GM12865 (cell line): ENCODE data around the gene EXOC6.

Experiments
- DNase-seq: peaks from one replicate; pipeline ENCODE4 v3.0.0; 2010; ENCODE audit warnings: low read depth
- H3K4me3 ChIP-seq: 2 replicates; pipeline ENCODE4 v1.5.1; 2011; ENCODE audit warnings: mild to moderate bottlenecking, low read depth, low read length, control low read depth
- CTCF ChIP-seq: IDR thresholded peaks from 2 replicates; pipeline ENCODE4 v1.5.1; 2011; ENCODE audit warnings: low read length, control low read depth, low read depth, inconsistent platforms; ENCODE audit not compliant: insufficient read depth; ENCODE audit errors: missing control alignments

EXOC6 gene

GRCh38 chr10:92848441-92849233 lies at the start of gene EXOC6:
TSS of gene EXOC6 (plus strand) at chr10:92848520. CDS start at chr10:92848534, 14 bp downstream.
- peak; percentile 94 for DNase-seq
- peak; percentile 25 for TF ChIP-seq CTCF
- H3K4me3 ChIP-seq: peak within 1 kb of the TSS; percentile 88

- no peak overlapping the region for H3K4me3 ChIP-seq
- TF ChIP-seq CTCF: no peak
- DNase-seq: no peak
These were observed 48.8 kb upstream of the EXOC6 start for GRCh38 chr10:92799568-92799967.

GRCh38 chr10:92800134-92800733 lies 48.1 kb upstream of the EXOC6 start:
- TF ChIP-seq CTCF: no peak
- DNase-seq: no peak
- no peak overlapping the region for H3K4me3 ChIP-seq

GRCh38 chr10:92801978-92802872 lies 46.1 kb upstream of the EXOC6 start:
- no peak overlapping the region for H3K4me3 ChIP-seq
- no peak for TF ChIP-seq CTCF
- peak; percentile 29 for DNase-seq

- TF ChIP-seq CTCF: no peak
- no peak overlapping the region for H3K4me3 ChIP-seq
- DNase-seq: no peak
These were observed 38.5 kb upstream of the EXOC6 start for GRCh38 chr10:92809840-92810239.

- H3K4me3 ChIP-seq: no peak overlapping the region
- TF ChIP-seq CTCF: no peak
- DNase-seq: peak; percentile 62
These were observed 37.3 kb upstream of the EXOC6 start for GRCh38 chr10:92810934-92811532.
